Muscle of leg (tissue), 11 donors: Measurements from ENCODE around the gene TRMT2A. TPM values are rescaled to one million over a fixed set of nuclear protein-coding genes. Genes with fewer than 3 reads are reported as not detected.

Experiments used
- DNase-seq: peaks from one replicate; pipeline ENCODE4 v3.0.0; 2013
- H3K27ac ChIP-seq: one replicate; pipeline ENCODE4 v1.5.1; 2013; ENCODE audit warnings: mild to moderate bottlenecking, low read length, control low read depth
- H3K27me3 ChIP-seq: one replicate; pipeline ENCODE4 v1.6.1; 2013; ENCODE audit warnings: low read length; ENCODE audit not compliant: control insufficient read depth, insufficient read depth
- H3K36me3 ChIP-seq: one replicate; pipeline ENCODE4 v1.6.1; 2013; ENCODE audit warnings: low read length; ENCODE audit not compliant: control insufficient read depth, insufficient read depth
- H3K4me1 ChIP-seq: one replicate; pipeline ENCODE4 v1.6.1; 2013; ENCODE audit warnings: low read length; ENCODE audit not compliant: control insufficient read depth, insufficient read depth
- H3K4me3 ChIP-seq: one replicate; pipeline ENCODE4 v1.5.1; 2013; ENCODE audit warnings: low read length, control low read depth
- H3K9me3 ChIP-seq: replicated peaks from 2 replicates; pipeline ENCODE4 v1.6.1; 2013; ENCODE audit warnings: low read depth, low read length; ENCODE audit not compliant: control insufficient read depth
- WGBS: methylation state at CpG from one replicate; pipeline ENCODE4 v1.1.5; 2013; ENCODE audit warnings: missing lambda C conversion rate; ENCODE audit not compliant: insufficient coverage; 5-methylcytosine and 5-hydroxymethylcytosine counted together
- polyA plus RNA-seq, 8 donors: library from polyadenylated mRNA; unstranded; fragments of 120-200 nt; gene quantifications; one replicate each; pipeline versions ENCODE4 v1.2.1 to v1.2.3, GENCODE V29; 2013; ENCODE audit warnings: inconsistent platforms in 1 of 8, low replicate concordance in 1 of 8; ENCODE audit not compliant: insufficient read length in 8 of 8, insufficient read depth in 1 of 8
- total RNA-seq: library from RNA; stranded (reverse); fragments of 120-200 nt; gene quantifications from one replicate; pipeline ENCODE4 v1.2.4, GENCODE V29; 2013

The TRMT2A gene
- total and polyA plus RNA-seq, 9 donors: 32.2 to 54.6 (median 45.8) TPM

DNA sequence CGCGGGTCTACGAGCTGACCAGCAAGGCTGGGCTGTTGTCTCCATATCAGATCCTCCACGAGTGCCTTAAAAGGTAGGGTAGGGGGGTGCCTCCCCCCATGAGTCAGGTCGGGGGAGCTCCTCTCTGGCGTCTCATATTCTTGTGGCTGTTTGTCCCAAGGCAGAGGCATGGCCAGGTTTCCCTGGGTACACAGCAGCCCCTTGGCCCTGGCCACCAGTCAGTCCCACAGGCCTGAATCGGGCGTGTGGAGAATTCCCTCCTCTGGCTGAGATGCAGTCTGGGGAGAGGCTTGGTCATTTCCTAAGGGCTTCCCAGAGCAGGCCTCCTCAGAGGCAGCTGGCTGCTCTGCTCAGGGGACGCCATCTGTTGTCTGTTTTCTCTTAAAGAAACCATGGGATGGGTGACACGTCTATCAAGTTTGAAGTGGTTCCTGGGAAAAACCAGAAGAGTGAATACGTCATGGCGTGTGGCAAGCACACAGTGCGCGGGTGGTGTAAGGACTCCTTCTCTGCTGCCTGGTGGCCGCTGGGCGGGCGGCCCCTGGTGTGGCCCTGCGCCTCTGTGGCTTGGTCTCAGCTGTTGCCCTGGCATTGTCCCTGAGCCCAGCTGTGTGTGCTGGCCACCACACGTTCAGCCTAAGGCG is 10.7 kb downstream of the TRMT2A start:
- H3K4me3 ChIP-seq: no peak overlapping the region
- H3K4me1 ChIP-seq: peaks cover 19% of the 10 kb centered on the region
- no peak for DNase-seq
- H3K36me3 ChIP-seq: peaks cover 85% of the 10 kb centered on the region
- H3K9me3 ChIP-seq: no peaks in the 10 kb centered on the region
- no peaks in the 10 kb centered on the region for H3K27me3 ChIP-seq
- no peak overlapping the region for H3K27ac ChIP-seq
- 90% methylated on average over 14 of the region's 20 CpGs for WGBS

DNA sequence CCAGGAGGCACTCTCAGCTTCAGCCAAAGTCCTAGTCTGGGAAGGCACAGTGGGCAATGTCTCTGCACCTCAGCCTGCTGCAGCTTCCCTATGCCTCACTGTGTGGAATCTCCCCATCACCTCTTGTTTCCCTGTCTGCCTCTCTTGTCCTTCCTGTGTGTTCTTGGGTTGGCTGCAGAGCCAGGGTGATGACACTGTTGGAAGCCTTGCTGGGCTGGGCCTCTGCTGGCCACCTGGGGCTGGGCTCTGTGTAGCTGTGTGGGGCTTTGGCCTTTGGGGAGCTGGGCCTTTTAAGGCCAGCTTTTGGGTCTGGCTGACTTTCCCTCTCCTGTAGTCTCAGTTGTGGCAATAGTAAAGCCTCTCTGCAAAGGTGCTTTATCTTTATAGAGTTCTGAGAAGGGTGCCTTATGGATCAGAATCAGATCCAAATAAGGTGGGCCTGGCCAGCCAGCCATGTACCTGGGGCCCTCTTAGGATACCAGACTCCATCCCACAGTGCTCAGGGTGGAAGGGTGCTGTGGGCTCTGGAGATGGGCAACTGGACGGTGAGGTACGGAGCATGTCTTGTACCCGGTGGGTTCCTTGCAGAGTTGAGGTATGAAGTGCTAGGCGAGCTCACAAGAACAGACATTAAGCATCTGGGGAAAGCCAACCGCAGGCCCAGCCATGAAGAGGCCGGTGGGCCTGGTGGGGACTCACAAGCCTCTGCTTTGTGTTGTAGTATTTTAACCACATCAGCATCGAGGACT is 11.4 kb downstream of the TRMT2A start:
- 87% methylated on average over 5 of the region's 7 CpGs for WGBS
- H3K27ac ChIP-seq: no peak overlapping the region

DNA sequence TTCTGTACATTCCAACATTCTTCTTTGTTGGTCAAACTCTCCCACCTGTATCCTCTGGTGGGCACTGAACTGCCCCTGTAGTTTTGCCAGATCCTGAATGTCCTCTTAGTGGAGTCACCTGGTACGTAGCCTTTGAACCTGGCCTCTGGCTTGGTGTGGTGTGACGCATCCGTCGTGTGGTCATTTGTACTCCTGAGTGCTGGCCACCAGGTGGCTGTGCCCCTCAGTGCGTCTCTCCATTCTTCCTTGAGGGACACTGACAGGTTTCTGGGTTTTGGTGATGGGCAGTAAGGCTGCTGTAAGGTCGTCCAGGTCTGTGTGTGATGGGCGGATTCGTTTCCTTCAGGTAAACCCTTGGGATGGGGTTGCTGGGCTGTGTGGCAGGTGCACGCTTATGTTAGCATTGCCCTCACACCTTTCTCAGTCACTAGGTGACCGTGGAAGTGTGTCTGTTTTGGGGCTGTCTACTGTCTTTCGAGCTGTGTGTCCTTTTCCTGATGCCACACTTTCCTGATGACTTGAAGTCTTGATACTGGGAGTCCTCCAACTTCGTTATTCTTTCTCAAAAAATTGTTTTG is 14.7 kb downstream of the TRMT2A start:
- H3K36me3 ChIP-seq: peaks cover 79% of the 10 kb centered on the region
- no peak overlapping the region for H3K4me3 ChIP-seq
- H3K27ac ChIP-seq: no peak overlapping the region
- H3K27me3 ChIP-seq: no peaks in the 10 kb centered on the region
- WGBS: 98% methylated on average over 7 of the region's 12 CpGs
- H3K9me3 ChIP-seq: no peaks in the 10 kb centered on the region
- H3K4me1 ChIP-seq: peaks cover 16% of the 10 kb centered on the region
- no peak for DNase-seq

More for the DNA sequence above, 11.4 kb downstream of the TRMT2A start:
- Histone ChIP-seq H3K36me3 (peaks cover 85% of the 10 kb centered on the region), H3K4me1 (peaks cover 16% of the 10 kb centered on the region), H3K9me3 (no peaks in the 10 kb centered on the region), H3K4me3 (no peak overlapping the region), H3K27me3 (no peaks in the 10 kb centered on the region)
- no peak for DNase-seq

DNA sequence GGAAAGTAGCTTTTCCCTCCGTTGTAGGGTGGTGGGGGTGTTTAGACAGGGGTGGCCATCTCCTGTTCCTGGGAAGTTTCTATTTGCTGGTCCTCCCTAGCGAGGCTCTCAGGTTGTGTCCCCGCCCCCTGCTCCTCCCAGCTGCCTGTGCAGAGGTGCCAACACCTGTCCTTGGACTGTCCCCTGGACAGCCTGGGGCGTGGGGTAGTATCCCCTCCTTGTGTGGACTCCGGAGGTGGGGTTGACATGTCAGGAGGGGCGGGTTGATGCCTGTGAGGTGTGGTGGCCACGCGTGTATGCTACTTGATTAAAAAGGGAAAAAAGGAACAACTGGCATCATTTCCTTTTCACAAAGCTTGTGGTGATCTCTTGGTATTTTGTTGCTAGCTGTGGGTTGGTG is 15.4 kb downstream of the TRMT2A start:
- Histone ChIP-seq H3K4me3 (no peak overlapping the region), H3K36me3 (peaks cover 72% of the 10 kb centered on the region), H3K27me3 (no peaks in the 10 kb centered on the region), H3K27ac (no peak overlapping the region), H3K9me3 (no peaks in the 10 kb centered on the region), H3K4me1 (peaks cover 12% of the 10 kb centered on the region)
- DNase-seq: no peak
- WGBS: 100% methylated on average over 1 of the region's 8 CpGs

DNA sequence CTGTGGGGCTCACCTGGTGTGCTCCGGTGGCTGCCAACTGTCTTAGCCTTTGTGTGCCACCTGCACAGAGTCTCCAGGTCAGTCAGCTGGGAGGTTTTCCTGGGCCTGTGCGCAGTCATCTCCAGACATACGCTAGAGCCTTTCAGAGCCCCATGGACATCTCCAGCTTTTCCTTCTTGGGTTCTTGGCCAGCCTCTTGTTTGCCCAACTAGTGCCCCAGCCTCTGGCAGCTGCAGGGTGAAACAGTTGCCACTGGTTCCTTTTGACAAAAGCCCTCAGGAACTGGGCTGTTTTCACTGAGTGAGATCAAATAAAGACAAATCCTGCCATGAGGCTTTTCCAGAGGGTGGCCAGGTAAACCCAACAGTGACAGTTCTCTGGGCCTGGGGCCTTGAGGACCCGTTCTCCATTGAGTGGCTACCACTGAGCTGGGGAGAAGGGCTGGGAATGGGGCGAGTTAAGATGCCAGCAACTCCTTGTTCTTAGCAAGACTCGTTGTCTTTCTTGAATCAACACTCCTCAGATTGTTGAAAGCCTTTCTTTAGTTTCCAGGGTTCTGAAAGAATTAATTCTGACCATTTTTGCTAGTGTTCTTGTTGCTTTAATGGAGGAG is 17.8 kb downstream of the TRMT2A start:
- DNase-seq: no peak
- H3K4me1 ChIP-seq: no peaks in the 10 kb centered on the region
- H3K36me3 ChIP-seq: peaks cover 69% of the 10 kb centered on the region
- H3K27ac ChIP-seq: no peak overlapping the region
- WGBS: 97% methylated on average over 4 of the region's 6 CpGs
- no peaks in the 10 kb centered on the region for H3K27me3 ChIP-seq
- H3K4me3 ChIP-seq: no peak overlapping the region
- no peaks in the 10 kb centered on the region for H3K9me3 ChIP-seq

DNA sequence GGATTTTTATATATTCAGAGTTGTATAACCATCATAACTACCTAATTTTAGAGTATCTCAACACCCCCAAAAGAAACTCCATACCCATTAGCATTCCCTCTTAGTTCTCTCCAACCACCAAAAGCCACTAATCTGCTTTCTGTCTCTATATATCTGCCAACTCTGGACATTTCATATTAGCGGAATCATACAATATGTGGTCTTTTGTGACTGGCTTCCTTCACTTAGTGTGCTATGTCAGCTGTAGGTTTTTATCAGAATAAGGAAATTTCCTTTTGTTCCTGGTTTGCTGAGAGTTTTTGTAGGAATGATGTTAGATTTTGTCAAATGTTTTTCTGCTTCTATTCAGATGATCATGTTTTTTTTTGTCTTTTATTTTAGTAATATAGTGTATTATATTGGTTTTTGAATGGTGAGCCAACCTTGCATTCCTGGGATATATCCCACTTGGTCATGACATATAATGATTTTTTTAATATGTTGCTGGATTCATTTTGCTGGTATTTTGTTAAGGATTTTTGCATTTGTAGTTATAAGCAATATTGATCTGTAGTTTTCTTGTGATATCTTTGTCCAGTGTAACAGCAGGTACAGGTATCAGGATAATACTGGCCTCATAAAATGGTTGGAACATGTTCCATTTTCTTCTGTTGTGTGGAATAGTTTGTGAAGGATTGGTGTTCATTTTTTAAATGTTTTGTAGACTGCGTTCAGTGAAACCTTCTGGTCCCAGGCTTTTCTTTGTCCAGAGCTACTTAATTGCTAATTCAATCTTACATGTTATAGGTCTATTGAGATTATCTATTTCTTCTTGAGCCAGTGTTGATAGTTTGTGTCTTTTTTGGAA is 20.2 kb downstream of the TRMT2A start:
- Histone ChIP-seq H3K9me3 (no peaks in the 10 kb centered on the region), H3K27me3 (no peaks in the 10 kb centered on the region), H3K4me1 (peaks cover 3% of the 10 kb centered on the region), H3K36me3 (peaks cover 81% of the 10 kb centered on the region), H3K4me3 (no peak overlapping the region), H3K27ac (no peak overlapping the region)
- DNase-seq: no peak
- WGBS: no CpG with 5 or more reads among the region's 2 CpGs

DNA sequence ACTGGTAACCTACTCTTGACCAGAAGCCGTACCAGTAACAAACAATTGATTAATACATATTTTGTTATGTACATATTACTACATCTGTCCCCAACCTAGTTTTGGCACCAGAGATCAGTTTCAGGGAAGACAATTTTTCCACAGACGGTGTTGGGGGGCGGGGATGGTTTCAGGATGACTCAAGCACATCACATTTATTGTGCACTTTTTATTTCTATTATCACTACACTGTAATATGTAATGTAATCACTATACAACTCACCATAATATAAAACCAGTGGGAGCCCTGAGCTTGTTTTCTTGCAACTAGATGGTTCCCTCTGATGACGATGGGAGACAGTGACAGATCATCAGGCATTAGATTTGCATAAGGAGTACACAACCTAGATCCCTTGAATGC is 21.5 kb downstream of the TRMT2A start:
- WGBS: no CpG with 5 or more reads among the region's 4 CpGs

DNA sequence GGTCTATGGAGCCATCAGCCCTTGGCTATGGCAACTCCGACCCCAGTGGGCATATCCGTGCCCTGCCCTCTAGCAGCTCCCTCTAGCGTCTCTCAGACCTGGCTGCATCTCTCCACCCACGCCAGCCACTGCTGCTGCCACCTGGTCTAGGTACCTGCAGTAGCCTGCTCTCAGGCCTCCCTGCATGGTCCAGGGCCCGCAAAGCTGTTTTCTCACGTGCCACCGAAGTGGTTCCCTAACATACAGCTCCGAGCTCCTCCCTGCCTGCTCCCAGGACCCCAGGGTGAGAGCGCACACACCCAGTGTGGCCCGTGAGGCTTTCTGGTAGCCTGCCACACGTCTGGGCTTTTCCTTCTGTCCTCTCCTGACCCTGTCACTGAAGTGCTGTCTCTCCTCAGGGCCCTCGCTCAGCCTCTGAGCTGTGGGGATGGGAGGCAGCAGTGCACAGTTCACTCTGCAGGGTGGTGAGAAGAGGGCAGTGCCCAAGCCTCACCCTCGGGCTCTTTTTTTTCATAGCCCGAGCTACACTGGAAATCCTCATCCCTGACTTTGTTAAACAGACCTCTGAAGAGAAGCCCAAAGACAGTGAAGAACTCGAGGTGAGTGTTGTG is 22.7 kb downstream of the TRMT2A start:
- H3K27ac ChIP-seq: no peak overlapping the region
- H3K9me3 ChIP-seq: no peaks in the 10 kb centered on the region
- H3K4me1 ChIP-seq: peaks cover 3% of the 10 kb centered on the region
- peaks cover 82% of the 10 kb centered on the region for H3K36me3 ChIP-seq
- no peak for DNase-seq
- H3K4me3 ChIP-seq: no peak overlapping the region
- no peaks in the 10 kb centered on the region for H3K27me3 ChIP-seq
- 93% methylated on average over 11 of the region's 15 CpGs for WGBS

More for the DNA sequence above, 21.5 kb downstream of the TRMT2A start:
- H3K27me3 ChIP-seq: no peaks in the 10 kb centered on the region
- H3K9me3 ChIP-seq: no peaks in the 10 kb centered on the region
- no peak overlapping the region for H3K27ac ChIP-seq
- DNase-seq: no peak
- H3K4me1 ChIP-seq: peaks cover 3% of the 10 kb centered on the region
- peaks cover 81% of the 10 kb centered on the region for H3K36me3 ChIP-seq
- H3K4me3 ChIP-seq: no peak overlapping the region

DNA sequence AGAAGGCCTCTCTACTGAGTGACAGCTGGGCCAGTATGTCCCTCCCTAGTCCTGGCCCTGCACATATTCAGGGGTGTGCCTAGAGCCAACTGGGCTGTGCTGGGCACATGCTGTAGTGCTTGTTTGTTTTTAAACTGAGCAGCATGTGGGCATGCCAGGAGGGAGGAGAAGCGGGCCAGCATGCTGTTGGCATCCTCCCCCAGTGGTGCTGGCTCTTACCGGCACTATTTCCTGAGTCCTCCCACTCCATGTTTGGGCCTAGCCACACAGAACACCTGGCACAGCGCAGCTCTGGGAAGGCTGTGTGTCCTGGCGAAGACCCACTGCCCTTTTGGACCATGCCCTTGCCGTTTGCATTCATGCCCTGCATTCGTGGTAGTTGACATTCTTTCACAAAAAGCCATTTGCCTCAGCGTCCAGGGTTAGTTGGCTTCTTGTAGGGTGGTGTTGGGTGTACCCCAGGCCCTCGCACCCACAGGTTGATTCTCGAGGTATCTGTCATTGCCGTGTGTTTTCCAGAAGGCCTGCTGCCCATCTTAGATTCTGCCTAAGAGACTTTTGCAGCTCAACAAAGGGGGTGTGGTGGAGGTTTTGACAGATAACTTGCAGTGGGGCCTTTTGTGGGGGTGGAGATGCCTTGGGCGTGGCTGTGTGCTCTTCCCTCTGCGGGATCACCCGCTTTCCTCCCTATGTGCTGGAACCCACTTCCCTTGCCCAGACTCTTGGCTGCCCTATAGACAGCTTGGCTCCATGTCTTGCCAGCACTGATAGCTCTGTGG is 23.4 kb downstream of the TRMT2A start:
- no peaks in the 10 kb centered on the region for H3K27me3 ChIP-seq
- peaks cover 82% of the 10 kb centered on the region for H3K36me3 ChIP-seq
- H3K4me3 ChIP-seq: no peak overlapping the region
- no peaks in the 10 kb centered on the region for H3K9me3 ChIP-seq
- 94% methylated on average over 10 of the region's 13 CpGs for WGBS
- peaks cover 3% of the 10 kb centered on the region for H3K4me1 ChIP-seq
- H3K27ac ChIP-seq: no peak overlapping the region
- DNase-seq: peak; percentile 37
